Measurements from ENCODE around the gene ZFYVE28.
"Not testable (repeated sequence)": the region's sequence is repeated elsewhere in the genome, so short reads cannot be mapped to it uniquely, and the experiment has no call there.

The ZFYVE28 gene

DNA sequence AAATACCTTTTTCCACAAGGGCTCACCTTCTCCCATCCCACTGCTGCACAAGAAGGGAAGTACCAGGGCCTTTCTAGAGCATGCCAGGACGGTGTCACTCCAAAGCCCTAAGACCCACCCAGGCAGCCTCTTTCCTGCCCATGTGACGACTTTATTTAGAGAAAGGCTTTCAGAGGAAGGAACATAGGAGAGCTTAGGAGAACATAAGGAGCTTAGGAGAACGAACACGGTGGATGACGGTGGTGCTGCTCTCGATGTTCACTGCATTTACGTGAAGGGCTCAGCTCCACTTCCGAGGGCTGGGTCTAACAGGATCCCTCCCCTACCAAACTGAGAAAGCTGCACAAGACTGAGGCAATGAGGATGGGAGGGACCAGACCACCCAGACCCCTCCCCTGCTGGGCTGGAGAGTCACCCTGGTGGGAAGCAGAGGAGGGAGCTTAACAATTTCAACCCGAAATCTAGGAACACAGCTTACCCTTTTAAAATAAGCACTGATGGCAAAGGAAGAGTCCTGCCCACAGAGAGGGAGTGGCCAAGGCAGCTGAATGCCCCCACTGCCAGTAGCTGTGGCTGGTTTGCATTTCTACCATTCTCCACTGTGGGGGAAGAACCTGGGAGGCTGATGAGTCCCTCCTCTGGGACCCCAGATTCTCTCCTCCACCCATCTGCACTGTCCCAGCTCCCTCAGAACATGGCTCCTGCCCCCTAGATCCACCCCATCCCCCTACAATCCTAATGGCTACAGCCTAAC, 29.8 kb downstream of the ZFYVE28 start:
- no peak for DNase-seq

DNA sequence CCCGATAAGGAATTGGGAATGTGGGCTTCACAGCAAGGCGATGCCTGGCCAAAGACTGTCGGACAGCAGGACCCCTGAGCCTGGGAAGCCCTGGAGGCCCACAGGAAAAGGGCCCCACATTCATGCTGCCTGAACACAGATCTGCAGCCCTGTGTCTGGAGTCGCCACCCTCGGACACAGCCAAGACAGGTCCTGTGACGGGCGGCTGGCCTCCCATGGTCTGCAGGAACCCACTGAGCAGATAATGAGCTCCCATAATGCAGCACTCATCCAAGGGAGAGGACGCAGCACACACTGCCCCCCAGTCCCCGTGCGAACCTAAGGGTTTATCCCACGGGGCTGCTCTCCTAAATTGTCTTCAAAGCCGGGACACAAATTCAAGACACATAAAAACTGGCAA, 30.6 kb downstream of the ZFYVE28 start:
- no peak for DNase-seq

DNA sequence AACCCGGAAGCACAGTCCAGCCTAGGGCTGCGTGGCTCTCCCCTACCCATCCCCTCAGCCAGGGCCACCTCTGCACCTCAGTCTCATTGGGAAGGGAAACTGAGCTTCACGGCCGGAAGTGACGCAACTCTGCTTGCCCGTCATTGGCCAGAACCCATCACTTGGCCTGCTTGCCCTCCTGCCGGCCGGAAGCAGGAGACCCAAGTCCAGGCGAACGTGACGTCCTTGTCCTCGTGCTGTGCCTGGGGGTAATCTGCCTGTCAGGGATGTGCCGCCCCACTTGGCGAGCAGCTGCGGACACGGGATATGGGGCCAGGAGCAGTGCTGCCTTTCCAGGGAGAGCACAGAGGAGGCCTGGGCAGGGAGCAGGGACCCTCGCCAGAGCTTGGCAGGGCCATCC, 31.2 kb downstream of the ZFYVE28 start:
- DNase-seq: no peak

DNA sequence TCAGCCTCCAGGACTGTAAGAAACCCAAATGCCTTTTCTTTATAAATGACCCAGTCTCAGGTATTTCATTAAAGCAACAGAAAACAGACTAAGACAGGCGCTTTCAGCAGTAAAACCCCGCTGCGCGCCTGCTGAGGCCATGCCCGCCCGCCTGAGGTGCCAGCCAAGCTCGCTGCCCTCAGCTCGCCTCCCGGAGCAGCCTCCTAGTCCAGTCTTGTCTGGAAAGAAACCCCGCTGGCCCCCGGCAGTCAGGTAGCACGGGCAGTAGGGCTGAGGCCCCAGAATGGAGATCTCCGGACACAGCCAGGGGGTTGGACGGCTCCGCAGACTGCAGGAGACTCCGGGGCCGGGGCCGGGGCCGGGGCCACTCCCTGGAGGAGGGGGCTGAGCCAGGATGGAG, 31.7 kb downstream of the ZFYVE28 start:
- no peak for DNase-seq

DNA sequence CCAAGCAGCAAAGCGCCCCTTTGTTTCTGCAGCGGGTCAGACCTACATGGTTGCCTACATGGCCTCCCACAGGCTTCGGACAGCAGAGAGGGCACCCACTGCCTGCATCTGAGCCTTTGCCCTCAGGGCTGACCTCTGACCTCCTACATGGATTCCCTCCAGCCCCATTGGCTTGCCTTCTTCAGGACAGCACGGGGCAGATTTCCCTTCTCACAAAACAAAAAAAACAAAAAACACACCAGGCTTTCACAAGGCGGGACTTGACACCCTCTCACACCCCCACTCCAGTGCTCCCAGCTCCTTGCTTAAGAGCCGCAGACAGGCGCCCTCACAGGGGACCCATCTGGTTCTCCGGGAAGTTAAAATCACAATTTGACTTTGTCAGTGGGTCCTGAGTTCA, 32.9 kb downstream of the ZFYVE28 start:
- no peak for DNase-seq

DNA sequence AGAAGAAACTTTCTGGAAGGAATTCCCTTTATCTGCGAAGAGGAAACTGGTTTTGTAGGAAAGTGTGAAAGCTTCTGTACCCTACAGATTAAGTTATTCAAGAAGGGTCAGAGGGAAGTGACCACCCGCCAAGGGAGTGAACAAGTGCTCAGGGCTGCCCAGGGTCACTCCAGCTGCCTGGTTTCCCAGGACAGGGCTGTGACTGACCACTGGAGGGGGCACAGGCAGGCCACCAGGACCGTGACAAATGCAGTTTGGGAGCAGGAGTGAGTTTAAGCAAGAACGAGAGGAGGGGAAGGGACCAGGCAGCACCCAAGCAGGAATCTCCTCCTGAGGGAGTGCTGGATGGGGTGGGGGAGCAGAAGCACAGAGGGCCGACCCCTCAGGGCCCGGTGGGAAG, 34.2 kb downstream of the ZFYVE28 start:
- no peak for DNase-seq

DNA sequence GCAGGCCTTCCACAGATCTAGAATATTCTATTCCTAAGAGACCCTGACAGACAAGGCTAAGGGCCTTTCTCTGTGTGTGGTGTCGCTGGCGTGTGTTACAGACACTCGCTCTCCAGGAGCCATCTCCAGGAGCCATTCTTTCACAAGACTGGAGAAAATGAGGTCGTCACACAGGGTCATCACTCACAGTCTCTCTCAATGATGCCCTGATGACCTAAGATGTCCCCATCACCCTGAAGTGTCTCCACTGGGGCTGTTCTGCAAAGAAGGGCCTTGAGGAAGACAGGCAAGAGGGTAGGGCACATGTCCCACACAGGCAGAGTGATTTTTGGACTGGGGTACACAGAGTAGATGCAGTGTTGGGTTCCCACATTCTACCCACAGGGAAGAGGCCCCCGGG, 34.7 kb downstream of the ZFYVE28 start:
- no peak for DNase-seq

DNA sequence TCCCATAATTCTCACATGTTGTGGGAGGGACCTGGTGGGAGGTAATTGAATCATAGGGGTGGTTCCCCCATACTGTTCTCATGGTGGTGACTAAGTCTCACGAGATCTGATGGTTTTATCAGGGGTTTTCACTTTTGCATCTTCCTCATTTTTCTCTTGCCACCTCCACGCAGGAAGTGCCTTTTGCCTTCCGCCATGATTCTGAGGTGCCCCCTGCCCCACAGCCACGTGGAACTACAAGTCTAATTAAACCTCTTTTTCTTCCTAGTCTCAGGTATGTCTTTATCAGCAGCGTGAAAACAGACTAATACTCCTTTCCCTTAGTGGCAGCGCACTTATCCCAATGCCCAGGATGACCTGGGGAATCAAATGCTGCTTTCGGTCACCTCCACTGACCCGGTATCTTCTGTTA, 35.2 kb downstream of the ZFYVE28 start:
- DNase-seq: not testable (repeated sequence)

DNA sequence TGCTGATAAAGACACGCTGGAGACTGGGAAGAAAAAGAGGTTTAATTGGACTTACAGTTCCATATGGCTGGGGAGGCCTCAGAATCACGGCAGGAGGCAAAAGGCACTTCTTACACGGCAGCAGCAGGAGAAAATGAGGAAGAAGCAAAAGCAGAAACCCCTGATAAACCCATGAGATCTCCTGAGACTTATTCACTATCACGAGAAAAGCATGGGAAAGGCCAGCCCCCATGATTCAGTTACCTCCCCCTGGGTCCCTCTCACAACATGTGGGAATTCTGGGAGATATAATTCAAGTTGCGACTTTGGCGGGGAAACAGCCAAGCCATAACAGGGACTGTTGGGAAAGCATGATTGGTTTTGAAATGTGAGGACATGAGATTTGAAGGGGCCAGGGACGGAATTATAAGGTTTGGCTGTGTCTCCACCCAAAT, 35.7 kb downstream of the ZFYVE28 start:
- not testable (repeated sequence) for DNase-seq

DNA sequence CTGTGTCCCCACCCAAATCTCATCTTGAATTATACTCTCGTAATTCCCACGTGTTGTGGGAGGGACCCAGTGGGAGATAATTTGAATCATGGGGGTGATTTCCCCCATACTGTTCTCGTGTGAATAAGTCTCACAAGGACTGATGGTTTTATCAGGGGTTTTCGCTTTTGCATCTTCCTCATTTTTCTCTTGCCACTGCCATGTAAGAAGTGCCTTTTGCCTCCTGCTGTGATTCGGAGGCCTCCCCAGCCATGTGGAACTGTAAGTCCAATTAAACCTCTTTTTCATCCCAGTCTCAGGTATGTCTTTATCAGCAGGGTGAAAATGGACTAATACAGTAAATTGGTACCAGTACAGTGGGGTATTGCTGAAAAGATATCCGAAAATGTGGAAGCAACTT, 37.9 kb downstream of the ZFYVE28 start:
- not testable (repeated sequence) for DNase-seq

DNA sequence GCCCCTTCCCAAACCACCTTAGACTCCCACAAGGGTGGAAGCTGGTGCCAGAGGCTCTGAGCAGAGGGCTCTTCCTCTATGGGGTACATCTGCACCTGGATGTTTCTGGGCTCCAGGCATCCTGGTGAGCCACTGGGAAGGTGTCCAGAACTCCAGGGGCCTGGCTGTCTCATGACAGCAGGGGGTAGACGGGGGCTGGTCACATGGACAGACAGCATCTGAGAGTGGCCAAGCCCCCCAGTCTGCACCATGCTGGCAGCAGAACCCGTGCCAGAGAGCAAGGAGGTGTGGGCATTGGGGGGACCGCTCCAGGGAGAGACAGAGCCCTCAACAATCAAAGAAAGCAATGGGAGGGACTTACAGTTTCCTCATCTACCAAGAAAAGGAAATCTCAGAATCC, 39.5 kb downstream of the ZFYVE28 start:
- no peak for DNase-seq

DNA sequence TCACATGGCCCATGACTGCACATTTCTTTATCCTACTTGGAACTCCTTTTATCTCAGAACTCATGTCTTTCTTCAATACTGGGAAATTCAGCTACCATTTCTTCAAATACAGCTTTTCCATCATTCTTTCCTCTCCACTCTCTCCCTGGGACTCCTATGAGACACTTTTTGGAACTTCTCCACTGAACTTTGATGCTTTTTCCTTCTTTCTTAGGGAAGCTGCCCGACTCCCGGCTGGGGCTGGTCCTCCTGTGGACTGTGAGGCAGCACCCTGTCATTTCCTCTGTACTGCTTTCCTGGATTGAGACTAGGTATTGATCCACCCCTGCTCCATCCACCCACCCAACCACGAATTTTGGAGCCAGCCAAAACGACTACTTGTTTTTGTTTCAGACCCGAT, 40.0 kb downstream of the ZFYVE28 start:
- DNase-seq: no peak

DNA sequence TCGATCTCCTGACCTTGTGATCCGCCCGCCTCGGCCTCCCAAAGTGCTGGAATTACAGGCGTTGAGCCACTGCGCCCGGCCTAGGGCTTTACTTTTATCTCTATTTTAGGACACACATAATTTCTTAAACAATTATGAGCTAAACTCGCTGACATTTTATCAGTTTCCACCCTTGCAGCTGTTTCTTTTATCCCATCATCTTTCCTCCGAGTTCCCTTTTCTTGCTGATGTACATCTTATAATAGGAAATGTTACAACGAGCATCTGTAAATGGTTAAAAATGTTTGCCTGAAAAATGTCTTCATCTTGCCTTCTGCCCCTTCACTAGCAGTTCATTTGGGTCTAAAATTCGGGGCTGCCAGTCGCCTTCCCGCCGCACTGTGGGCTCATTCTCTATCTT, 41.2 kb downstream of the ZFYVE28 start:
- no peak for DNase-seq

DNA sequence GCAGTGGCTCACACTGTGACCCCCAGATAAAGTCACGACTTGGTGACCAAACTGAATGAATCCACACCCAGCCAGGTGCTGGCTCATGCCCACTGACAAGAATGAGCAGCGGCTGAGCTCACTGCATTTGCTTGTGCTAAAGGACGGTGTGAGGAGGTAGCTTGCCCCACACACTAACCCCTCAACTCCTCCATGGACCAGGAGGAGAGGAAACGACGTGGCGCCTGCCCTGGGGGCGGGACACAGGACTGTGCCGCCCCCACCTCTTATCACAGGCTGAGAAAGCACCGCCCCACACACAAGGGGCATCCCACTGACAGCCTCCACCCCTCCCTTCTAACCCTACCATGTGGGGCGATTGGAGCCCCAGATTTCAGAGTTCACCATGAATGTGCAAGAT, 43.0 kb downstream of the ZFYVE28 start:
- no peak for DNase-seq

DNA sequence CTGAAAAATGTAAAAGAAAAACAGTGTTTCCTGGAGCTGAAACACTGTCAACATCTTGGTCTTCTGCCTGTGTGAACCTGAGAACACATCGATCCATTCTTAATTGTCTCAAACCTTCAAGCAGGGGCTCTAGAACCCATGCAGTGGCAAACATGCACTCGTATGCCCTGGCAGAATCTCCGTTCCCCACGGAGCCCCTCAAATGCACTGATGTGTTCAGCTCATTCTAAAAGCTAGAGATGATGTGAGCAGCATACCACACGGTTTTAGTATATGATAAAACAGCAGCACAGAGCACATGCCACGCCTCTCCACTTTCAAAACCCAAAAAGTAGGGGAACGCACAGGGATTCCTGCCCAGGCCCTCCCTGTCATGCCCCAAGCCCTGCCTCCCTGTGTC, 44.9 kb downstream of the ZFYVE28 start:
- no peak for DNase-seq

DNA sequence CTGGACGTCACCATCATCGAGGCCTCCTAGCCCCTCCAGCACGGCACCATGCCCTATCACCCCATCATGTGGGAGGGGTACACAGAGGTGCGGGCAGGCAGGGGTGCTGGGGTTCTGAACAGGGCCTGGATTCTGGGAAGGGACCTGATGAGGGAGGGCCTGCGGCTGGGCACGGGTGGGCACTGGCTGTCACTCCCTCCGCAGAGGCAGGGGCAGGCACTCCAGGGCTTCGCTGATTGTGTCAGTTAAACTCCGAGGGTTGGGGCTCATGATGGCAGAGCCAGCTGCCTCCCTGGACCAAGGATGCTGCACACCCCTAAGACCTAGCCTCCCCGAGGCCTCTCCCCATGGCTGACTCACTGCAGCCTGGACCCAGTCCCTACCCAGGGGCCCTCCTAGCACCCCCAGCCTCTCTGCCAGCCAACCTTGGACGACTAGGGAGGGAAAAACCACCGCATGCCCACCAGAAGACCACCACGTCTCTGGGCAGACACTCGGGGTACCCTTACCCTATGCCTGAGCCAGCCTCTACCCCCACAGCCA, 45.9 kb downstream of the ZFYVE28 start:
- DNase-seq: no peak

DNA sequence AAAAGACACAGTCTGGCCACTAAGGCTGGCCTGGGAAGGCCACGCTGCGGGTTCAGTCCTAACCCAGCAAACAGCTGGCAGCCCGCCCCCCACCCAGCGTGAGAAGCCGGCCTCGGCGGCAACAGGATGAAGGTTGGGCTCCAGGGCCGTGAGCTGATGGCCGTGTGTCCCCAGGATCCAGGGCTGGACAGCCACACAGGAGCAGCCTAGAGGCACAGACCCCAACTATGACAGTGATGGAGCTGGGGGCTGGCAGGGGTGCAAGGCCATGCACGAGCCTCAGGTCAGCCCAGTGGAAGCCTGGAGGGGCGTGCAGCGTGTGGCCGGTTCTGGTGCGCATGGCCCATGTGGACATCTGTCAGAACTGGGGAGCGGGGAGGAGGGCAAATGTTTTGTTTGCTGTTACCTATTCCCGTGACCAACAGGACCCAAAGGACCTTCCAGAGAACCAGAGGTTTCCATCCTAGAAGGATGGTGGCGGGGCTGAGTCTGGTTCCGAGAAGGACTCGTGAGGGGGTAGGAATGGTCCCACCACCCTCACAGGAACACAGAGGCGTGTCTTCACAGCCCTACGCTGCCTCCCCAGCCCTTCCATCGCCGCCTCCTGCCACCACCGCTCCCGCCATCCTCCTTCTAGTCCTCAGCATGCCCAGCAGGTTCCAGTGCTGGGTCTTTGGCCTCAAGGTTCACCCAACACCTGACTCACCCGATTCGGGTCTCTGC, 46.5 kb downstream of the ZFYVE28 start:
- no peak for DNase-seq

DNA sequence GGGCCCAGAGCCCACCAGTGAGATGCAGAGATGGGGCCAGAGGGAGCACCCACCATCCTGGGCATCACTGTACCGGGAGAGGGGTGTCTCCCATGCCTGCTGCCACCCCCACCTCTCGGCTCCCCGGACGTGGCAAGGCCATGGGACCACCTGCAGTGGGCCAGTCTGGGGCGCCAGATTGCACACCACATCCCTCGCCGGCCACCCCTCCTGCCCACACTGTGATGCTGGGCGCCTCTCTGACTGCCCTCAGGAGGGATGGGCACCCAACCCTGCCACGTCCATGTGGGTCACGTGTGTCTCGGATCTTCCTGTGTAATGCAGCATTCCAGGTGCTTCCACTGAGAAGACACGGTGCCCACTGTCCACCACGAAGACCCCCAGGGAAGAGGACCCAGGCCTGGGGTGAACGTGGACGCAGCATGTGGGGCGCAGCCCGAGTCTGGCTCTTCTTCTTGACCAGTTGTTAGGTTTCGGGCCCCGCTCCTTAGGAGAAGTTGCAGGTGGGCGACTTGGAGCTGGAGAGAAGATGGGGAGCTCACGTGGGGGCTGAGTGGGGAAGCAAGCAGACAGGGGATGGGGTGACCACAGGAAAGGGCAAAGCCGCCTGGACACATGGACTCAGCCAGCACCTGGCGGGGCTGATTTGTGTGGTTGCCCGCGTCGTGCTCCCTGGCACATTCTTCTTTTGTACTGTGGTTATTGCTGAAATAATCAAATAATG, 47.7 kb downstream of the ZFYVE28 start:
- DNase-seq: no peak

DNA sequence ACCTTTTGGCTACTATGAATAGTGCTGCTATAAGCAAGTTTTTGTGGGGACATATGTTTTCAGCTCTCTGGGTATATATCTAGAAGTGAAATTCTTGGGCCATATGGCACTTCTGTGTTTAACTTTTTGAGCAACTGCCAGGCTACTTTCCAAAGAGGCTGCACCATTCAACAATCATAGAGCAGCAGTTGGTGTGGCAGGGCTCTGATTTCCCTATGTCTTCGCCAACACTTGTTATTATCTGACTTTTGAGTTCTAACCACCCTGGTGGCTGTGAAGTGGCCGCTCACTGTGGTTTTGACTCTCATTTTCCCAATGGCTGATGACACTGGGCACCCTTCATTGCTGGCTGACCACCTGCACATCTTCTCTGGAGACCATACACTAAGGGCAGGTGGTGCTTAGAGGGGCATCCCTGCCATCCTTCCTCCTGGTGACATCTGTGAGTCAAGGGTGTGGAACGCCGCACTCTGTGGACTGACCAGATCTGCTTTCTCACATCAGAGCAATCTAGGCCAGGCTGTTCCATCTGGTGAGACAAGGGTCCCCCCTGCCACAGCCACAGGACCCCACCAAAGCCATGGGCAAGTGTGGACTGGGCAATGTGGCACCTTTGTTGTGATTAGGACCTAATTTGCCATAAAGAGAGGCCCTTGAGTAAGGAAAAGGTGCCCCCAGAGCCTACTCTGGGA, 49.6 kb downstream of the ZFYVE28 start:
- DNase-seq: no peak

DNA sequence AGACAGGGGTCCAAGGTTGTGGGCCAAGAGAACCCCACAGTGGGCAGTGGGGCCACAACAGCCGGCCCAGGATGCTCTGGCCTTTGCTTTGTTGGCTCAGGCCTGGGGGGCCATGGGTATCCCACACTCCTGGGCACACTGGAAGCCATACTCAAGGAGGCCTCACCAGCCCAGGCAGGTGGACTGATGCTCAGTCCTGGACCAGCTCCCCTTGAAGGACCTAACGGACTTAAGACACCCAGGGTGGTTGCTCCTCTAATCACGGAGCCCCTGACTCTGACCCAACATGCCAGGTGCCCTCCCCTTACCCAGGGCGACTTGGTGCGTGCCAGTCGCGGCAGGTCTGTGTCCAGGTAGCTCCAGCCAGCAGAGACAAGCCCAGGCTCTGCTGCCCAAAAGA, 50.8 kb downstream of the ZFYVE28 start:
- DNase-seq: no peak

DNA sequence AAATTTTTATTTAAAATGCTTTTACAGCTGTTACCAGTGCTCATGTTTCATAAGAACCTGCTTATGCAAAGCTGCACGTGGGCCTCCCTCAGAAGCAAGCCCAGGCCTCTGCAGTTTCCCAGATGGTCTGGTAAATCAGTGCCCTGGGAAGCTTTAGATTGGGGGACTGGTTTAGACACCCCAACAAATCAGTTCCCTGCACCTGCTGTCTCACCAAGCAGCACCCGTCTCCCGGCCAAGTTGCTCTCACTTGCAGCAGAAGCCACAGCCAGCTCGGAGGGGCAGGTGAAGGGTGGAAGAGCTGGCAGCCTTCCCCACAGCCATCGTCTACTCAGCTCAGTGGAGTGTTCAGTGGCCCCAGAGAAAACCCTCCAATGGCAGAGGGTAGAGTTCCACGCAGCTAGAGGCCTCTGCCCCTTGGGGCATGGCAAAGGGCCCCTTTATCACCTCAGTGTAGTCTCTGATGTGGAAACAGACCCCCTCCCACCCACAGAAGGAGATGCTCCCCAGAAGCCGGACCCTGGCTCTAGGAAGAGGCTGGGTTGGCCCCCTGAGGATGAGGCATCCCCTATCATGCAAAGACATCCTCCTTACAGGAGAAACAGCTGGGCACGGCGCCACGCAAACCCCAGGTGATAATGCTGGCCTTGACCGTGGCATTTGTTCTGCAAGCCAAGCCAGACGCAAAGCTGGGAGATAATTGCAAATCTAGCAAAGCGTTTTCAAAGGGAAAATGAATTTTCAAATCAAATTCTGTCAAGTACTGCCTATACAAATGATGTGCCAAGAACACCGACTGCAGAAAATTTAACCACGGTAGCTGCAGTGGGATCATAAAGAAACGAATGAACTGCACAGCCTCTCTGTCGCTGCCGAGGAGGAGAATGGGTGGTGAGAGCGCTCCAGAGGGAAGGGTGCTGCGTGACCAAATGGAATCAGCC, 51.9 kb downstream of the ZFYVE28 start:
- DNase-seq: no peak

DNA sequence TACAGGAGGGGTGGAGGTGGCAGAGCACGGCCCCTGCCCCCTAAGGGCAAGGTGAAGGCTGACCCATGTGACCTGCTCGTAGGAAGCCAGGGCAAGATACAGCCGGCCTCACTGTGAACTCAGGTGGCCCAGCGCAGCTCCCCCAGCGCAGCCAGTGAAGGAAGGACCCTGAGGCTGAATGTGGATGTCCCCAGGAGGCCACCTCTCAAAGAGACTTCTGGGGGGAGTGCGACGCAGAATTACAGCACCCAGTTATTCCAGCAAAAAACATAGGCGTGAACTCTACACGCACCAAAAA, 52.6 kb downstream of the ZFYVE28 start:
- DNase-seq: no peak
